IMR-90 (cell line): ENCODE measurements around the gene CSKMT.

Experiments used
- CEBPB ChIP-seq: IDR thresholded peaks from 2 replicates; pipeline ENCODE4 v1.6.1; 2012; ENCODE audit warnings: low read depth, low read length, improper control_type of control experiment
- CHD1 ChIP-seq: IDR thresholded peaks from 2 replicates; pipeline ENCODE4 v1.6.1; 2012; ENCODE audit warnings: low read depth, low read length, improper control_type of control experiment
- MAFK ChIP-seq: IDR thresholded peaks from 2 replicates; pipeline ENCODE4 v1.6.1; 2012; ENCODE audit warnings: low read depth, low read length, improper control_type of control experiment
- NFE2L2 ChIP-seq: fragments of 150-350 bp; IDR thresholded peaks from 2 replicates; pipeline ENCODE4 v1.6.1; 2016; ENCODE audit warnings: low read depth, mild to moderate bottlenecking, low read length
- POLR2A ChIP-seq: IDR thresholded peaks from 2 replicates; pipeline ENCODE4 v1.6.1; 2012; ENCODE audit warnings: mild to moderate bottlenecking, low read depth, low read length
- RAD21 ChIP-seq: IDR thresholded peaks from 2 replicates; pipeline ENCODE4 v1.6.1; 2012; ENCODE audit warnings: low read length, improper control_type of control experiment
- SMC3 ChIP-seq: fragments of 150-350 bp; IDR thresholded peaks from 2 replicates; pipeline ENCODE4 v1.6.1; 2016; ENCODE audit warnings: low read depth, mild to moderate bottlenecking, antibody characterized with exemption, low read length, moderate library complexity
- TF ChIP-seq, protein P1 (sequence below): conservative IDR thresholded peaks from 2 replicates; pipeline ENCODE4 v1.5.1; 2012; ENCODE audit warnings: mild to moderate bottlenecking, low read depth, low read length, improper control_type of control experiment
- TF ChIP-seq, protein P2 (sequence below): fragments of 150-350 bp; IDR thresholded peaks from 2 replicates; pipeline ENCODE4 v1.6.1; 2016; ENCODE audit warnings: low read depth, mild to moderate bottlenecking, low read length, moderate library complexity, borderline replicate concordance
- TF ChIP-seq, protein P3 (sequence below): fragments of 150-350 bp; IDR thresholded peaks from 2 replicates; pipeline ENCODE4 v1.6.1; 2017; ENCODE audit warnings: mild to moderate bottlenecking, antibody characterized with exemption, low read length, low read depth

DNA sequence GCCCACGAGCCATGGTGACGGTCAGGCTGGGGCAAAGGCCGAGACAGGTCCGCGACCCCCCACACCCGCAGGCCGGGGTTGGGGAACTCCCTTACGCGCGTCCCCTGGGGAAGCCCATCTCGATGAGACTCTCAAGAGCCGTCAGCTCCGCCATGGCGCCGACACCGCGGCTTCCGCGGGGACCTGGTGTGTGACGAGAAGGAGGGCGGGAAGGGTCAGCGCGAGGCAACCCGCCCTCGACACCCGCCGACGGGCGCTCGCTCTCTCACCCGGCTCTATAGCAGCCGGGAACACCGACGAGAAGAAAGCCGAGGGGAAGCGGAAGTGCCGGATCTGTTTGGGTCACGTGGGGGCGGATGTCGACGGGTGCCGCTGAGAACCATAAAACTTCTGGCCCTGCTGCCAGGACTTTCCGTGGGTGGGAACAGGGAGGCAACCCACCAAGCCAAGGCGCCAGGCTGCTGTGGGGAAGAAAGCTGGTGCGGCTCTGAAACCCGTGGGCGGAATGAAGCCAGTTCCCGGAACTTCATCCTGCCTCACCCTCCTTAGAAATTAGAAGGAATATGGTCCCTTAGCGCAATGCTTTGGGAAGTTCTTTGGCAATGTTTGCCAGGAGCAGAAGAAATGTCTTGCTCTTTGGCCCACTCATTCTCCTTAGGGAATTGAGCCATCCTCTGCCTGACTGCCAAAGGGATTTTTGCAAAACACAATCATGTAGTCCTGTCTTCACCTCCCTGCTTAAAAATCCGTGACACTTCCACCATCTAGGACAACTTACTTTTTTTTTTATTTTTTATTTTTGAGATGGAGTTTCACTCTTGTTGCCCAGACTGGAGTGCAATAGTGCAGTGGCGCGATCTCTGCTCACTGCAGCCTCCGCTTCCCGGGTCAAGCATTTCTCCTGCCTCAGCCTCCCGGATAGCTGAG is 13.9 kb downstream of the CSKMT start, which contains the start of gene UBXN1:
- TF ChIP-seq, protein P1, sequence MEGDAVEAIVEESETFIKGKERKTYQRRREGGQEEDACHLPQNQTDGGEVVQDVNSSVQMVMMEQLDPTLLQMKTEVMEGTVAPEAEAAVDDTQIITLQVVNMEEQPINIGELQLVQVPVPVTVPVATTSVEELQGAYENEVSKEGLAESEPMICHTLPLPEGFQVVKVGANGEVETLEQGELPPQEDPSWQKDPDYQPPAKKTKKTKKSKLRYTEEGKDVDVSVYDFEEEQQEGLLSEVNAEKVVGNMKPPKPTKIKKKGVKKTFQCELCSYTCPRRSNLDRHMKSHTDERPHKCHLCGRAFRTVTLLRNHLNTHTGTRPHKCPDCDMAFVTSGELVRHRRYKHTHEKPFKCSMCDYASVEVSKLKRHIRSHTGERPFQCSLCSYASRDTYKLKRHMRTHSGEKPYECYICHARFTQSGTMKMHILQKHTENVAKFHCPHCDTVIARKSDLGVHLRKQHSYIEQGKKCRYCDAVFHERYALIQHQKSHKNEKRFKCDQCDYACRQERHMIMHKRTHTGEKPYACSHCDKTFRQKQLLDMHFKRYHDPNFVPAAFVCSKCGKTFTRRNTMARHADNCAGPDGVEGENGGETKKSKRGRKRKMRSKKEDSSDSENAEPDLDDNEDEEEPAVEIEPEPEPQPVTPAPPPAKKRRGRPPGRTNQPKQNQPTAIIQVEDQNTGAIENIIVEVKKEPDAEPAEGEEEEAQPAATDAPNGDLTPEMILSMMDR, result no peak
- TF ChIP-seq RAD21, result no peak
- TF ChIP-seq MAFK, result no peak
- TF ChIP-seq POLR2A, result peak; percentile 80
- peak; percentile 13; the same call in 1 of the 2 replicates for TF ChIP-seq CEBPB
- TF ChIP-seq SMC3, result no peak
- no peak for TF ChIP-seq NFE2L2
- TF ChIP-seq, protein P2, sequence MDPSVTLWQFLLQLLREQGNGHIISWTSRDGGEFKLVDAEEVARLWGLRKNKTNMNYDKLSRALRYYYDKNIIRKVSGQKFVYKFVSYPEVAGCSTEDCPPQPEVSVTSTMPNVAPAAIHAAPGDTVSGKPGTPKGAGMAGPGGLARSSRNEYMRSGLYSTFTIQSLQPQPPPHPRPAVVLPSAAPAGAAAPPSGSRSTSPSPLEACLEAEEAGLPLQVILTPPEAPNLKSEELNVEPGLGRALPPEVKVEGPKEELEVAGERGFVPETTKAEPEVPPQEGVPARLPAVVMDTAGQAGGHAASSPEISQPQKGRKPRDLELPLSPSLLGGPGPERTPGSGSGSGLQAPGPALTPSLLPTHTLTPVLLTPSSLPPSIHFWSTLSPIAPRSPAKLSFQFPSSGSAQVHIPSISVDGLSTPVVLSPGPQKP, result no peak
- no peak for TF ChIP-seq CHD1
- TF ChIP-seq, protein P3, sequence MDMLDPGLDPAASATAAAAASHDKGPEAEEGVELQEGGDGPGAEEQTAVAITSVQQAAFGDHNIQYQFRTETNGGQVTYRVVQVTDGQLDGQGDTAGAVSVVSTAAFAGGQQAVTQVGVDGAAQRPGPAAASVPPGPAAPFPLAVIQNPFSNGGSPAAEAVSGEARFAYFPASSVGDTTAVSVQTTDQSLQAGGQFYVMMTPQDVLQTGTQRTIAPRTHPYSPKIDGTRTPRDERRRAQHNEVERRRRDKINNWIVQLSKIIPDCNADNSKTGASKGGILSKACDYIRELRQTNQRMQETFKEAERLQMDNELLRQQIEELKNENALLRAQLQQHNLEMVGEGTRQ, result peak; percentile 98
